Osteoblast (primary cell): ENCODE measurements around the gene USP4. TPM values are rescaled to one million over a fixed set of nuclear protein-coding genes. Genes with fewer than 3 reads are reported as not detected.
"Not testable (repeated sequence)": the region's sequence is repeated elsewhere in the genome, so short reads cannot be mapped to it uniquely, and the experiment has no call there.

ENCODE experiments used
- DNase-seq: peaks from one replicate; pipeline ENCODE4 v3.0.0; 2011; ENCODE audit warnings: low spot score, mixed read lengths; ENCODE audit not compliant: insufficient read length; ENCODE audit errors: missing footprints
- H2AFZ ChIP-seq: 2 replicates; pipeline ENCODE4 v1.6.0; 2011; ENCODE audit warnings: mild to moderate bottlenecking, low read length
- H3K27ac ChIP-seq: 2 replicates; pipeline ENCODE4 v1.5.1; 2011; ENCODE audit warnings: mild to moderate bottlenecking, low read depth, low read length, moderate library complexity
- H3K27me3 ChIP-seq: 2 replicates; pipeline ENCODE4 v1.6.0; 2012; ENCODE audit warnings: mild to moderate bottlenecking, control low read depth, inconsistent platforms, low read length, moderate library complexity; ENCODE audit not compliant: insufficient read depth
- H3K36me3 ChIP-seq: 2 replicates; pipeline ENCODE4 v1.5.1; 2011; ENCODE audit warnings: mild to moderate bottlenecking, low read length, control low read depth, moderate library complexity; ENCODE audit not compliant: insufficient read depth
- H3K4me1 ChIP-seq: 2 replicates; pipeline ENCODE4 v1.5.1; 2011; ENCODE audit warnings: mild to moderate bottlenecking, low read length, control low read depth, moderate library complexity; ENCODE audit not compliant: insufficient read depth
- H3K4me2 ChIP-seq: 2 replicates; pipeline ENCODE4 v1.6.0; 2011; ENCODE audit warnings: mild to moderate bottlenecking, low read length; ENCODE audit not compliant: insufficient read depth
- H3K4me3 ChIP-seq: fragments of 200-600 bp; sonication (generic); 3 replicates; pipeline ENCODE4 v1.5.1; 2012; ENCODE audit warnings: mild to moderate bottlenecking, low read length, inconsistent platforms; ENCODE audit not compliant: insufficient read depth
- H3K79me2 ChIP-seq: 2 replicates; pipeline ENCODE4 v1.6.0; 2012; ENCODE audit warnings: mild to moderate bottlenecking, low read length, control low read depth, inconsistent platforms; ENCODE audit not compliant: insufficient read depth
- H3K9me3 ChIP-seq: 2 replicates; pipeline ENCODE4 v1.5.1; 2011; ENCODE audit warnings: low read depth, low read length, control low read depth
- H4K20me1 ChIP-seq: 2 replicates; pipeline ENCODE4 v1.6.0; 2012; ENCODE audit warnings: mild to moderate bottlenecking, low read length, control low read depth; ENCODE audit not compliant: insufficient read depth
- total RNA-seq: library from RNA; depleted of rRNA; stranded (reverse); fragments of >200 nt; gene quantifications from 2 replicates; pipeline ENCODE4 v1.2.3, GENCODE V29; 2012
- TF ChIP-seq, protein P1 (sequence below): IDR thresholded peaks from 2 replicates; pipeline ENCODE4 v1.5.1; 2011; ENCODE audit warnings: mild to moderate bottlenecking, low read depth, low read length, moderate library complexity; ENCODE audit errors: extremely low read depth

USP4 gene
- total RNA-seq, 1 donor: 22.1 TPM

DNA sequence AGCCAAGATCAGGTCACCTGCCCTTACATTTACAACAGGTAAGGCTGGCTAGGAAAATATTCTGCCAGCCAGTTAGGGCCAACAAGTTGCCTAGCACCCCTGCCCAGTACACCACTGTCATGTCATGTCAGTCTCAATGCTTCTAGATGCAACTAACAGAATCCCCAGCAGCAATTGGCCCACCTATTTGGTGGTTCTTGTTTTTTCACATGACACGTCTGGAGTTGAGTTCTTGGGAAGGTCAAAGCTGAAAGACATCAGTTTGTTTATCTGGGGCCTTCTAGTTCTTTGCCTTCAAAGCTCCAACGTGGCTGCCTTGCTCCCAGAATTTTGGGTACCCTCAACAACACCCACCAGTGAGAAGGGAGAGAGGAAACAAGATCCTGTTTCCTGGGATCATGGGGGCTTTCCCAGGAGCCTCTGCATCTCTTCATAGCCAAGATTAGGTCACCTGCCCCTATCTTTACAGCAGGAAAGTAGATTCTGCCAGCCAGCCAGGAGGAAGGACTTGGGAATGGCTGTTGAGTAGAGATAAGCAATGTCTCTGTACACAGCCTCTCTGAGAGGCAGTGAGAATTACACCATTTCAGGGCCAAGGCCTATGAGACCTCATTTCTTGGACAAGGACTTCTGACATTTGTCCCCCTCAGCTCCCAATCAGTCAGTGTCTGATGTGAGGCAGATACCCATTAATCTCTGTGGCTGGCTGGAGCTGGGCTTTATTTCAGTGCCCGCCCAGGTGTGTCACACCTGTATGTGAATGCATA, 9.7 kb upstream of the USP4 start:
- Histone ChIP-seq H3K4me2 (no peak overlapping the region), H2AFZ (no peak overlapping the region), H3K4me3 (no peak overlapping the region), H3K9me3 (no peaks in the 10 kb centered on the region), H3K79me2 (no peaks in the 10 kb centered on the region), H3K27ac (no peak overlapping the region), H4K20me1 (no peaks in the 10 kb centered on the region), H3K36me3 (no peaks in the 10 kb centered on the region), H3K4me1 (peaks cover 38% of the 10 kb centered on the region), H3K27me3 (no peaks in the 10 kb centered on the region)
- no peak for DNase-seq
- TF ChIP-seq, protein P1, sequence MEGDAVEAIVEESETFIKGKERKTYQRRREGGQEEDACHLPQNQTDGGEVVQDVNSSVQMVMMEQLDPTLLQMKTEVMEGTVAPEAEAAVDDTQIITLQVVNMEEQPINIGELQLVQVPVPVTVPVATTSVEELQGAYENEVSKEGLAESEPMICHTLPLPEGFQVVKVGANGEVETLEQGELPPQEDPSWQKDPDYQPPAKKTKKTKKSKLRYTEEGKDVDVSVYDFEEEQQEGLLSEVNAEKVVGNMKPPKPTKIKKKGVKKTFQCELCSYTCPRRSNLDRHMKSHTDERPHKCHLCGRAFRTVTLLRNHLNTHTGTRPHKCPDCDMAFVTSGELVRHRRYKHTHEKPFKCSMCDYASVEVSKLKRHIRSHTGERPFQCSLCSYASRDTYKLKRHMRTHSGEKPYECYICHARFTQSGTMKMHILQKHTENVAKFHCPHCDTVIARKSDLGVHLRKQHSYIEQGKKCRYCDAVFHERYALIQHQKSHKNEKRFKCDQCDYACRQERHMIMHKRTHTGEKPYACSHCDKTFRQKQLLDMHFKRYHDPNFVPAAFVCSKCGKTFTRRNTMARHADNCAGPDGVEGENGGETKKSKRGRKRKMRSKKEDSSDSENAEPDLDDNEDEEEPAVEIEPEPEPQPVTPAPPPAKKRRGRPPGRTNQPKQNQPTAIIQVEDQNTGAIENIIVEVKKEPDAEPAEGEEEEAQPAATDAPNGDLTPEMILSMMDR: no peak

DNA sequence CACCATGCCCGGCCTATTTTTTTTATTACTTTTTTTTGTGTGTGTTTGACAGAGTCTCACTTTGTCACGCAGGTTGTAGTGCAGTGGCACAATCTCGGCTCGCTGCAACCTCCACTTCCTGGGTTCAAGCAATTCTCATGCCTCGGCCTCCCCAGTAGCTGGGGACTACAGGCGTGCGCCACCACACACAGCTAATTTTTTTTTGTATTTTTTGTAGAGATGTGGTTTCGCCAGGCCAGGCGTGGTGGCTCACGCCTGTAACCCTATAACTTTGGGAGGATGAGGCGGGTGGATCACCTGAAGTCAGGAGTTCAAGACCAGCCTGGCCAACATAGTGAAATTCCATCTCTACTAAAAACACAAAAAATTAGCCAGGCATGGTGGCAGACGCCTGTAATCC, 8.5 kb upstream of the USP4 start:
- not testable (repeated sequence) for H3K27me3 ChIP-seq, H3K79me2 ChIP-seq, H4K20me1 ChIP-seq, H3K4me3 ChIP-seq, H3K4me2 ChIP-seq, H3K36me3 ChIP-seq, DNase-seq, H3K9me3 ChIP-seq, H2AFZ ChIP-seq, H3K27ac ChIP-seq
- peaks cover 38% of the 10 kb centered on the region for H3K4me1 ChIP-seq

DNA sequence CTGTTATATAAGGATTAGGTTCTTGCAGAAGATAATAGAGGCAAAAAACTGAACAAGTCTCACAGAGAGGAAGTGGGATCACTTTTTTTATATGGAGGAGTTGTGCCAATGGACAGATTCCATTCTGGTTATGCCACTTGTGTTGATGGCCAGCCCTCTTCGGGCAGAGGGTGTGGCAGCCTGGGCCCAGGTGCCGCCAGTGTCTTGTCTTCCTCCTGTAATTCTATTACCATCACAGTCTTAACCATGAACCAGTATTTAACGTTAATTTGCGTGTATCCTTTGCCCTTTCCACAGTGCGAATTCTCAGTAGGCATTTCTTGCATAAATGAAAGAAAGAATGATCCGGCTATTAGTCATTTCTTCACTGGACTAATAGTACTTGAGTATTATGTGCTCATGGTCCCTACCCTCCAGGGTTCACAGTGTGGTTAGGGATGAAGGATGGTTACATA, 7.0 kb upstream of the USP4 start:
- Histone ChIP-seq H3K4me1 (peaks cover 25% of the 10 kb centered on the region), H3K27ac (peak overlapping the region; percentile 16), H3K79me2 (no peaks in the 10 kb centered on the region), H3K27me3 (no peaks in the 10 kb centered on the region), H3K36me3 (no peaks in the 10 kb centered on the region), H3K9me3 (no peaks in the 10 kb centered on the region), H4K20me1 (no peaks in the 10 kb centered on the region), H3K4me3 (no peak overlapping the region), H2AFZ (no peak overlapping the region), H3K4me2 (peak overlapping the region; percentile 43)
- TF ChIP-seq, protein P1: no peak
- peak; percentile 85 for DNase-seq

DNA sequence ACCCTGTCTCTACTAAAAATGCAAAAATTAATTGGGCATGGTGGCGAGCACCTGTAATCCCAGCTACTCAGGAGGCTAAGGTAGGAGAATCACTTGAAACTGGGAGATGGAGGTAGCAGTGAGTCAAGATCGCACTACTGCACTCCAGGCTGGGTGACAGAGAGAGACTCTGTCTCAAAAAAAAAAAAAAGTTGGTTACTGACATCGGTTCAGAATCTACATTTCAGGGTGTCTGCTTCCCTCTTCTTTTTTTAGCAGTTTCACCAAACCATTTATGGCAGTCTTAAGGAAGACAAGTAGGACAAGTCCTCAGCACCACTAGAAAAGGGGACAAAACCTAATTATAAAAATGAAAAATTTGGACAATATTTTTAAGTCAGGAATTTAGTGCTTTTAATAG, 3.3 kb upstream of the USP4 start:
- Histone ChIP-seq H3K9me3 (no peaks in the 10 kb centered on the region), H3K4me3 (no peak overlapping the region), H3K36me3 (no peaks in the 10 kb centered on the region), H2AFZ (no peak overlapping the region), H4K20me1 (peaks cover 3% of the 10 kb centered on the region), H3K79me2 (peaks cover 29% of the 10 kb centered on the region), H3K27ac (no peak overlapping the region), H3K27me3 (no peaks in the 10 kb centered on the region), H3K4me2 (no peak overlapping the region), H3K4me1 (peaks cover 28% of the 10 kb centered on the region)
- TF ChIP-seq, protein P1: no peak
- no peak for DNase-seq
